K562 (cell line): ENCODE measurements around the gene CCN5. TPM values are rescaled to one million over a fixed set of nuclear protein-coding genes. Genes with fewer than 3 reads are reported as not detected.

Source experiments
- AFF1 ChIP-seq, 2 experiments: fragments of 450-650 bp; IDR thresholded peaks; 2 replicates each; pipeline ENCODE4 v1.6.1; 2018; ENCODE audit warnings: mild to moderate bottlenecking in 2 of 2, low read depth in 1 of 2; ENCODE audit not compliant: partially characterized antibody in 2 of 2
- ARID3B ChIP-seq: fragments of 250-450 bp; sonication (Bioruptor Pico); IDR thresholded peaks from 2 replicates; pipeline ENCODE4 v1.4.0; 2020; ENCODE audit warnings: borderline replicate concordance
- ATF1 ChIP-seq, 2 experiments: fragments of 450-650 bp in 1 of 2; IDR thresholded peaks; 2 replicates each; pipeline ENCODE4 v1.6.1; 2016; ENCODE audit warnings: missing compliant biosample characterization in 1 of 2, missing genetic modification characterization in 1 of 2
- CHD2 ChIP-seq: IDR thresholded peaks from 2 replicates; pipeline ENCODE4 v1.6.1; 2011; ENCODE audit warnings: low read depth, low read length
- ELF1 ChIP-seq: fragments of 200-800 bp; sonication (Bioruptor generic); IDR thresholded peaks from 2 replicates; pipeline ENCODE4 v1.6.1; 2016; ENCODE audit warnings: missing genetic modification characterization, missing compliant biosample characterization
- PTRF ChIP-seq: fragments of 450-650 bp; IDR thresholded peaks from 2 replicates; pipeline ENCODE4 v1.6.1; 2016; ENCODE audit warnings: mild to moderate bottlenecking, missing genetic modification characterization, missing compliant biosample characterization
- RNF2 ChIP-seq: sonication (generic); IDR thresholded peaks from 2 replicates; pipeline ENCODE4 v1.6.1; 2016
- USF1 ChIP-seq: sonication (generic); formaldehyde crosslinking; IDR thresholded peaks from 2 replicates; pipeline ENCODE4 v1.9.0; 2022; ENCODE audit warnings: mild to moderate bottlenecking, missing genetic modification reagents
- USF2 ChIP-seq: sonication (generic); formaldehyde crosslinking; IDR thresholded peaks from 2 replicates; pipeline ENCODE4 v1.5.0; 2020; ENCODE audit warnings: missing genetic modification reagents
- ZNF780A ChIP-seq: fragments of 250-450 bp; sonication (Bioruptor Pico); IDR thresholded peaks from 2 replicates; pipeline ENCODE4 v1.5.0; 2021; ENCODE audit warnings: mild to moderate bottlenecking
- polyA plus RNA-seq, 8 experiments: library from polyadenylated mRNA; depleted of rRNA in 4 of 8; stranded (reverse) in 5 of 8; unstranded in 3 of 8; fragments of >200 nt; fragmentation: Nextera tagmentation in 2 of 8; fragmentation: Illumina TruSeq in 1 of 8; extraction: Ambion mirVana in 2 of 8; extraction: Trizol in 1 of 8; gene quantifications; 2 replicates each; pipeline versions ENCODE4 v1.2.1 to v1.2.3, GENCODE V29; 2011 to 2014; ENCODE audit warnings: inconsistent platforms in 1 of 8, missing spikeins in 1 of 8
- total RNA-seq, 7 experiments: library from RNA; depleted of rRNA in 6 of 7; stranded (reverse); fragments of >200 nt in 6 of 7; fragmentation: Illumina TruSeq in 2 of 7; extraction: Trizol in 2 of 7; gene quantifications; 2 replicates each; pipeline versions ENCODE4 v1.2.1 to v1.2.3, GENCODE V29; 2011 to 2021; ENCODE audit warnings: low replicate concordance in 1 of 7

Gene CCN5
- total and polyA plus RNA-seq, 9 of the 15 experiments (the other 6 are each of a cell fraction or from before 2014, with no cell fraction given): not detected

- TF ChIP-seq AFF1 (IDR thresholded peaks at IDR 0.05; ENCODE audit: low read depth in 1 of 2, partially characterized antibody in 2 of 2): peak in 1 of 2 experiments; percentile 84
- peak; percentile 89 for TF ChIP-seq ELF1 (tag)
- peak; percentile 96 for TF ChIP-seq USF2
- no peak for TF ChIP-seq RNF2
- no peak for TF ChIP-seq ZNF780A (CRISPR knock-in tag)
- TF ChIP-seq ATF1 (CRISPR knock-in tag; IDR thresholded peaks at IDR 0.05): no peak
- TF ChIP-seq ATF1 (tag; IDR thresholded peaks at IDR 0.05): peak; percentile 66
- no peak for TF ChIP-seq PTRF
- no peak for TF ChIP-seq ARID3B (CRISPR knock-in tag)
- TF ChIP-seq CHD2: peak; percentile 32; the same call in 1 of the 2 replicates
- peak; percentile 96 for TF ChIP-seq USF1 (CRISPR knock-in tag)
These were observed 23.8 kb downstream of the CCN5 start (continued) for GRCh38 chr20:44738813-44739477.
